Measurements from ENCODE around the gene RALGAPA2.

DNA sequence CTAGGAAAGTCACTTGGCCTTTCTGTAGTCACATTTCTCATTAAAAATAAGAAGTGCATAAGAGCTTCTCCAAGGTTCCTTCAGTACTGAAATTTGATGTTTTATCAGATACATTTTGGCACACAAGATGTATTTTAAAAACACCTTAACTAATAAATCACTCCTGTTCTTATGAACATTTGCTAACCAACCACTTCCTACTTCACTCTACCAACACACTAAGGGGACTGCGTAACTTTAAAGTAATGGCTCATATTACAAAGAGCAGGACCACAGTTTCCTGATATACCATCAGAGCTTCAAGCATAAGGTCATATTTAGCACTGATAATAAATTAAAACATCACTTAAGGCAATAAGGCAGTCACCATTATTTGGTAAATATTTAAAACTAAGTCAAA, 104.4 kb downstream of the RALGAPA2 start:
- TF ChIP-seq, protein P1, sequence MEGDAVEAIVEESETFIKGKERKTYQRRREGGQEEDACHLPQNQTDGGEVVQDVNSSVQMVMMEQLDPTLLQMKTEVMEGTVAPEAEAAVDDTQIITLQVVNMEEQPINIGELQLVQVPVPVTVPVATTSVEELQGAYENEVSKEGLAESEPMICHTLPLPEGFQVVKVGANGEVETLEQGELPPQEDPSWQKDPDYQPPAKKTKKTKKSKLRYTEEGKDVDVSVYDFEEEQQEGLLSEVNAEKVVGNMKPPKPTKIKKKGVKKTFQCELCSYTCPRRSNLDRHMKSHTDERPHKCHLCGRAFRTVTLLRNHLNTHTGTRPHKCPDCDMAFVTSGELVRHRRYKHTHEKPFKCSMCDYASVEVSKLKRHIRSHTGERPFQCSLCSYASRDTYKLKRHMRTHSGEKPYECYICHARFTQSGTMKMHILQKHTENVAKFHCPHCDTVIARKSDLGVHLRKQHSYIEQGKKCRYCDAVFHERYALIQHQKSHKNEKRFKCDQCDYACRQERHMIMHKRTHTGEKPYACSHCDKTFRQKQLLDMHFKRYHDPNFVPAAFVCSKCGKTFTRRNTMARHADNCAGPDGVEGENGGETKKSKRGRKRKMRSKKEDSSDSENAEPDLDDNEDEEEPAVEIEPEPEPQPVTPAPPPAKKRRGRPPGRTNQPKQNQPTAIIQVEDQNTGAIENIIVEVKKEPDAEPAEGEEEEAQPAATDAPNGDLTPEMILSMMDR (IDR thresholded peaks at IDR 0.05): no peak
- no peak for TF ChIP-seq NR2C2 (CRISPR knock-in tag; IDR thresholded peaks at IDR 0.05)
- TF ChIP-seq, protein P2, sequence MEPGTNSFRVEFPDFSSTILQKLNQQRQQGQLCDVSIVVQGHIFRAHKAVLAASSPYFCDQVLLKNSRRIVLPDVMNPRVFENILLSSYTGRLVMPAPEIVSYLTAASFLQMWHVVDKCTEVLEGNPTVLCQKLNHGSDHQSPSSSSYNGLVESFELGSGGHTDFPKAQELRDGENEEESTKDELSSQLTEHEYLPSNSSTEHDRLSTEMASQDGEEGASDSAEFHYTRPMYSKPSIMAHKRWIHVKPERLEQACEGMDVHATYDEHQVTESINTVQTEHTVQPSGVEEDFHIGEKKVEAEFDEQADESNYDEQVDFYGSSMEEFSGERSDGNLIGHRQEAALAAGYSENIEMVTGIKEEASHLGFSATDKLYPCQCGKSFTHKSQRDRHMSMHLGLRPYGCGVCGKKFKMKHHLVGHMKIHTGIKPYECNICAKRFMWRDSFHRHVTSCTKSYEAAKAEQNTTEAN (CRISPR knock-in tag; IDR thresholded peaks at IDR 0.05): no peak
- no peak for TF ChIP-seq ETV6 (CRISPR knock-in tag; IDR thresholded peaks at IDR 0.05)
- no peak for TF ChIP-seq EMX1 (CRISPR knock-in tag; IDR thresholded peaks at IDR 0.05)
- TF ChIP-seq, protein P3, sequence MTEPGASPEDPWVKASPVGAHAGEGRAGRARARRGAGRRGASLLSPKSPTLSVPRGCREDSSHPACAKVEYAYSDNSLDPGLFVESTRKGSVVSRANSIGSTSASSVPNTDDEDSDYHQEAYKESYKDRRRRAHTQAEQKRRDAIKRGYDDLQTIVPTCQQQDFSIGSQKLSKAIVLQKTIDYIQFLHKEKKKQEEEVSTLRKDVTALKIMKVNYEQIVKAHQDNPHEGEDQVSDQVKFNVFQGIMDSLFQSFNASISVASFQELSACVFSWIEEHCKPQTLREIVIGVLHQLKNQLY (CRISPR knock-in tag; IDR thresholded peaks at IDR 0.05): no peak
- TF ChIP-seq CREB1 (CRISPR knock-in tag; IDR thresholded peaks at IDR 0.05): no peak
- no peak for TF ChIP-seq MXD4 (CRISPR knock-in tag; IDR thresholded peaks at IDR 0.05; ENCODE audit: borderline replicate concordance)
- TF ChIP-seq, protein P4, sequence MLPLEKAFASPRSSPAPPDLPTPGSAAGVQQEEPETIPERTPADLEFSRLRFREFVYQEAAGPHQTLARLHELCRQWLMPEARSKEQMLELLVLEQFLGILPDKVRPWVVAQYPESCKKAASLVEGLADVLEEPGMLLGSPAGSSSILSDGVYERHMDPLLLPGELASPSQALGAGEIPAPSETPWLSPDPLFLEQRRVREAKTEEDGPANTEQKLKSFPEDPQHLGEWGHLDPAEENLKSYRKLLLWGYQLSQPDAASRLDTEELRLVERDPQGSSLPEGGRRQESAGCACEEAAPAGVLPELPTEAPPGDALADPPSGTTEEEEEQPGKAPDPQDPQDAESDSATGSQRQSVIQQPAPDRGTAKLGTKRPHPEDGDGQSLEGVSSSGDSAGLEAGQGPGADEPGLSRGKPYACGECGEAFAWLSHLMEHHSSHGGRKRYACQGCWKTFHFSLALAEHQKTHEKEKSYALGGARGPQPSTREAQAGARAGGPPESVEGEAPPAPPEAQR (CRISPR knock-in tag; IDR thresholded peaks at IDR 0.05): no peak
